GM18498 (cell line): ENCODE data around the gene ARHGEF16.

Source experiments
- ATAC-seq: cut with Tn5 transposase; IDR thresholded peaks from one replicate; pipeline ENCODE4 v1.9.1; 2021; ENCODE audit warnings: mild to moderate bottlenecking, moderate library complexity; ENCODE audit not compliant: unreplicated experiment

Gene ARHGEF16

GRCh38 chr1:3420218-3420951 is 34.1 kb upstream of the ARHGEF16 start:
- no peak for ATAC-seq

GRCh38 chr1:3422638-3423037 is 31.8 kb upstream of the ARHGEF16 start:
- ATAC-seq = no peak

- ATAC-seq = no peak
Observed at GRCh38 chr1:3423245-3423829, 31.1 kb upstream of the ARHGEF16 start.

GRCh38 chr1:3423896-3424611 is 30.4 kb upstream of the ARHGEF16 start:
- no peak for ATAC-seq

- ATAC-seq = no peak
Observed at GRCh38 chr1:3425486-3426215, 28.8 kb upstream of the ARHGEF16 start.

GRCh38 chr1:3426956-3427535 is 27.4 kb upstream of the ARHGEF16 start:
- no peak for ATAC-seq

GRCh38 chr1:3427711-3428704 is 26.5 kb upstream of the ARHGEF16 start:
- ATAC-seq = no peak

GRCh38 chr1:3428899-3429298 is 25.6 kb upstream of the ARHGEF16 start:
- ATAC-seq = no peak

GRCh38 chr1:3429320-3429719 is 25.1 kb upstream of the ARHGEF16 start:
- ATAC-seq = no peak

GRCh38 chr1:3429766-3430165 is 24.7 kb upstream of the ARHGEF16 start:
- ATAC-seq = no peak

GRCh38 chr1:3430406-3430805 is 24.1 kb upstream of the ARHGEF16 start:
- ATAC-seq = no peak

- no peak for ATAC-seq
Observed at GRCh38 chr1:3430820-3431219, 23.6 kb upstream of the ARHGEF16 start.

GRCh38 chr1:3431266-3431665 is 23.2 kb upstream of the ARHGEF16 start:
- no peak for ATAC-seq

GRCh38 chr1:3431686-3432085 is 22.8 kb upstream of the ARHGEF16 start:
- ATAC-seq = no peak

GRCh38 chr1:3432306-3432705 is 22.2 kb upstream of the ARHGEF16 start:
- ATAC-seq = no peak

- no peak for ATAC-seq
Observed at GRCh38 chr1:3433076-3433475, 21.4 kb upstream of the ARHGEF16 start.

- no peak for ATAC-seq
Observed at GRCh38 chr1:3433596-3434320, 20.7 kb upstream of the ARHGEF16 start.

- no peak for ATAC-seq
Observed at GRCh38 chr1:3434406-3435110, 19.9 kb upstream of the ARHGEF16 start.

- ATAC-seq = no peak
Observed at GRCh38 chr1:3435666-3436065, 18.8 kb upstream of the ARHGEF16 start.
